ENCODE results near the gene FANCD2. TPM values are rescaled to one million over a fixed set of nuclear protein-coding genes. Genes with fewer than 3 reads are reported as not detected.

Gene FANCD2
- total RNA-seq, 1 experiment from 2014 or later = 74.9 TPM

DNA sequence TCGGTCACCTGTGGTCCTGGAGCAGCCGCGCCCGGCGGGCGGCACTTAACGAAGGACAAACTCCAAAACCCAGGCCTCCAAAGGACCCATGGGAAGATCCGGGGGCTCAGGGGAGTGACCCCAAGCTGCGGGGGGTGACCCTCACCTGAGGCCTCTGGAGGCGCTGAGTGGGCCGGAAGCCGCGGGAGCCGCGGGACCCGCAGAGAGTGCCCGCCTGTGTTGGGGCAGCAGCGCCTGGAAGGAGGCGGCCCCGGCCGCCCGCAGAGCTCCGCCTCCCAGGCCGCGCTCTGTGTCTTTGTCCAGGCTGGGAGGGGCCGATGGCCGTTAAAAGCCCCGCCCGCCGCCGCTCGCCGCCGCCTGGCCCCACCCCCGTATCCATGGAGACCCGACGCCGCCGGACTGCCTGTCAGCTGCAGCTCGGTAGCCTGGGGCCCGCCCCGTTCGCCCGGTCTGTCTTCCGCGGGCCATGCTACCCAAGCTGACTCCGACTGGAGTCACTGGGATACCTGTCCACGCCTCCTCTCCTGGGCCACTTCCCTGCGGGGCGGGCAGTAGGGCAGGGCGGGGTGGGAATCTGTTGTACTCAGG is 15.3 kb upstream of the FANCD2 start:
- TF ChIP-seq, protein P1, sequence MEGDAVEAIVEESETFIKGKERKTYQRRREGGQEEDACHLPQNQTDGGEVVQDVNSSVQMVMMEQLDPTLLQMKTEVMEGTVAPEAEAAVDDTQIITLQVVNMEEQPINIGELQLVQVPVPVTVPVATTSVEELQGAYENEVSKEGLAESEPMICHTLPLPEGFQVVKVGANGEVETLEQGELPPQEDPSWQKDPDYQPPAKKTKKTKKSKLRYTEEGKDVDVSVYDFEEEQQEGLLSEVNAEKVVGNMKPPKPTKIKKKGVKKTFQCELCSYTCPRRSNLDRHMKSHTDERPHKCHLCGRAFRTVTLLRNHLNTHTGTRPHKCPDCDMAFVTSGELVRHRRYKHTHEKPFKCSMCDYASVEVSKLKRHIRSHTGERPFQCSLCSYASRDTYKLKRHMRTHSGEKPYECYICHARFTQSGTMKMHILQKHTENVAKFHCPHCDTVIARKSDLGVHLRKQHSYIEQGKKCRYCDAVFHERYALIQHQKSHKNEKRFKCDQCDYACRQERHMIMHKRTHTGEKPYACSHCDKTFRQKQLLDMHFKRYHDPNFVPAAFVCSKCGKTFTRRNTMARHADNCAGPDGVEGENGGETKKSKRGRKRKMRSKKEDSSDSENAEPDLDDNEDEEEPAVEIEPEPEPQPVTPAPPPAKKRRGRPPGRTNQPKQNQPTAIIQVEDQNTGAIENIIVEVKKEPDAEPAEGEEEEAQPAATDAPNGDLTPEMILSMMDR (conservative IDR thresholded peaks at IDR 0.05) = no peak
- Histone ChIP-seq H2AK5ac (ENCODE audit: insufficient read length, low read length) (no peak overlapping the region), H2AFZ (ENCODE audit: low read length) (no peak overlapping the region), H4K91ac (ENCODE audit: insufficient read length, low read depth, low read length) (no peak overlapping the region), H3K56ac (ENCODE audit: insufficient read length, low read depth, low read length) (no peak overlapping the region), H3K79me1 (ENCODE audit: insufficient read depth, low read depth, low read length, poor library complexity, severe bottlenecking) (no peaks in the 10 kb centered on the region), H3K27ac (ENCODE audit: insufficient read length, low read depth, low read length) (no peak overlapping the region), H2BK15ac (ENCODE audit: low read depth, low read length) (no peak overlapping the region), H3K14ac (ENCODE audit: insufficient read depth, low read length) (no peak overlapping the region), H3K9me3 (ENCODE audit: control insufficient read depth, low read depth, low read length) (no peaks in the 10 kb centered on the region), H3K79me2 (ENCODE audit: insufficient read depth, low read length) (no peaks in the 10 kb centered on the region), H3K18ac (ENCODE audit: insufficient read length, low read depth, low read length) (no peak overlapping the region), H3K4ac (ENCODE audit: low read depth, low read length) (no peak overlapping the region), H4K20me1 (ENCODE audit: control insufficient read depth, insufficient read depth, insufficient read length) (no peaks in the 10 kb centered on the region), H2BK120ac (ENCODE audit: low read depth, low read length, poor library complexity, severe bottlenecking) (no peak overlapping the region), H4K5ac (ENCODE audit: insufficient read length, low read depth, low read length) (no peak overlapping the region), H3K9ac (ENCODE audit: extremely low read depth, insufficient read length, low read length) (no peak overlapping the region), H3K23me2 (ENCODE audit: insufficient read length, low read depth, low read length, poor library complexity, severe bottlenecking) (peaks cover 11% of the 10 kb centered on the region), H2BK12ac (ENCODE audit: insufficient read length, low read depth, low read length) (no peak overlapping the region), H2BK20ac (ENCODE audit: low read depth, low read length, poor library complexity, severe bottlenecking) (no peak overlapping the region), H3K4me2 (ENCODE audit: insufficient read depth, insufficient read length, low read length) (peak overlapping the region; percentile 42), H4K8ac (replicated peaks; ENCODE audit: insufficient read length, low read depth, low read length) (no peak overlapping the region), H3K27me3 (ENCODE audit: insufficient read depth, low read length) (no peaks in the 10 kb centered on the region), H3K23ac (ENCODE audit: insufficient read length, low read depth, low read length) (no peak overlapping the region), H3K4me1 (ENCODE audit: insufficient read depth, low read length) (no peaks in the 10 kb centered on the region), H3T11ph (ENCODE audit: low read length) (no peak overlapping the region), H2BK5ac (ENCODE audit: insufficient read length, low read length) (no peak overlapping the region)
- H3K4me3 Mint-ChIP-seq = peak overlapping the region; percentile 52 to 69
- DNase-seq = peak; percentile 98
- peaks cover 23% of the 10 kb centered on the region for H3K27me3 Mint-ChIP-seq (ENCODE audit: low read depth)
- WGBS (ENCODE audit: extremely low coverage, insufficient read length, low lambda C conversion rate) = no CpG with 5 or more reads among the region's 51 CpGs
- H3K4me1 Mint-ChIP-seq = peaks cover 17 to 24% of the 10 kb centered on the region in 2 experiments
- no peaks in the 10 kb centered on the region for H3K9me3 Mint-ChIP-seq
- H3K27ac Mint-ChIP-seq = no peak overlapping the region
- H3K36me3 Mint-ChIP-seq (ENCODE audit: insufficient read depth in 1 of 3, low read depth in 3 of 3) = peaks cover 0 to 3% (median 0%) of the 10 kb centered on the region in 3 experiments; a peak in 1 of 7 replicates

All from H9 (cell line).